Gastroesophageal sphincter (tissue), 4 donors: ENCODE results near the gene IFT172. TPM values are rescaled to one million over a fixed set of nuclear protein-coding genes. Genes with fewer than 3 reads are reported as not detected.

Source experiments
- ATAC-seq: fragments of 150-250 bp; one replicate; pipeline ENCODE4 v1.9.1; 2016; ENCODE audit warnings: mild to moderate bottlenecking, moderate library complexity
- H3K27ac ChIP-seq, 4 donors: fragments of 200-600 bp; sonication (generic) in 3 of 4; 1 replicate in 3 of 4; 2 replicates in 1 of 4; pipeline ENCODE4 v1.5.1; 2016 to 2019
- H3K27me3 ChIP-seq: fragments of 200-600 bp; sonication (generic); one replicate; pipeline ENCODE4 v1.5.1; 2019
- H3K36me3 ChIP-seq, 2 donors: fragments of 200-600 bp; sonication (generic); one replicate each; pipeline ENCODE4 v1.5.1; 2019; ENCODE audit warnings: control low read depth in 1 of 2
- H3K4me1 ChIP-seq, 3 donors: fragments of 200-600 bp; sonication (generic); 1 replicate in 2 of 3; 2 replicates in 1 of 3; pipeline ENCODE4 v1.5.1; 2016 to 2019; ENCODE audit warnings: control low read depth in 2 of 3
- H3K4me3 ChIP-seq, 2 donors: fragments of 200-600 bp; sonication (generic); one replicate each; pipeline ENCODE4 v1.5.1; 2019; ENCODE audit warnings: mild to moderate bottlenecking in 1 of 2, moderate library complexity in 1 of 2
- H3K9me3 ChIP-seq, 3 donors: fragments of 200-600 bp; sonication (generic); one replicate each; pipeline ENCODE4 v1.5.1; 2017 to 2019; ENCODE audit warnings: control low read depth in 2 of 3
- EP300 ChIP-seq: sonication (generic); formaldehyde crosslinking; IDR thresholded peaks from one replicate; pipeline ENCODE4 v1.6.1; 2017; ENCODE audit warnings: antibody characterized with exemption, mild to moderate bottlenecking
- POLR2A ChIP-seq, 2 donors: fragments of 450-650 bp; IDR thresholded peaks; one replicate each; pipeline ENCODE4 v1.6.1; 2017; ENCODE audit warnings: antibody characterized with exemption in 2 of 2, mild to moderate bottlenecking in 2 of 2, moderate library complexity in 1 of 2
- POLR2AphosphoS5 ChIP-seq: sonication (generic); formaldehyde crosslinking; IDR thresholded peaks from one replicate; pipeline ENCODE4 v1.6.1; 2017; ENCODE audit warnings: antibody characterized with exemption
- WGBS, 2 donors: methylation state at CpG; one replicate each; pipeline ENCODE4 v1.1.5; 2018; ENCODE audit warnings: low coverage in 1 of 2; 5-methylcytosine and 5-hydroxymethylcytosine counted together
- total RNA-seq, 4 donors: library from RNA; depleted of rRNA; stranded (reverse); fragments of >200 nt; gene quantifications; one replicate each; pipeline ENCODE4 v1.1.0, GENCODE V29; 2016
- TF ChIP-seq, protein P1 (sequence below), 4 experiments: fragments of 200-600 bp in 2 of 4; fragments of 450-650 bp in 2 of 4; sonication (generic) in 1 of 4; IDR thresholded peaks; one replicate each; pipeline ENCODE4 v1.5.1; 2017 to 2019; ENCODE audit warnings: antibody characterized with exemption in 4 of 4, mild to moderate bottlenecking in 2 of 4, moderate library complexity in 2 of 4

Gene IFT172
- total RNA-seq, 4 donors from 2014 or later: 17.9 to 34.8 (median 30.3) TPM

GRCh38 chr2:27421660-27422250 lies 67.8 kb downstream of the IFT172 start:
- Histone ChIP-seq H3K9me3 (no peaks in the 10 kb centered on the region), H3K27me3 (peaks cover 4% of the 10 kb centered on the region), H3K4me1 (no peaks in the 10 kb centered on the region), H3K36me3 (no peaks in the 10 kb centered on the region), H3K27ac (no peak overlapping the region), H3K4me3 (no peak overlapping the region)
- WGBS, 2 donors: 79 to 85% methylated on average over 4 of the region's 4 CpGs
- ATAC-seq: no peak
- no peak for TF ChIP-seq POLR2A (IDR thresholded peaks at IDR 0.05)
- TF ChIP-seq, protein P1, sequence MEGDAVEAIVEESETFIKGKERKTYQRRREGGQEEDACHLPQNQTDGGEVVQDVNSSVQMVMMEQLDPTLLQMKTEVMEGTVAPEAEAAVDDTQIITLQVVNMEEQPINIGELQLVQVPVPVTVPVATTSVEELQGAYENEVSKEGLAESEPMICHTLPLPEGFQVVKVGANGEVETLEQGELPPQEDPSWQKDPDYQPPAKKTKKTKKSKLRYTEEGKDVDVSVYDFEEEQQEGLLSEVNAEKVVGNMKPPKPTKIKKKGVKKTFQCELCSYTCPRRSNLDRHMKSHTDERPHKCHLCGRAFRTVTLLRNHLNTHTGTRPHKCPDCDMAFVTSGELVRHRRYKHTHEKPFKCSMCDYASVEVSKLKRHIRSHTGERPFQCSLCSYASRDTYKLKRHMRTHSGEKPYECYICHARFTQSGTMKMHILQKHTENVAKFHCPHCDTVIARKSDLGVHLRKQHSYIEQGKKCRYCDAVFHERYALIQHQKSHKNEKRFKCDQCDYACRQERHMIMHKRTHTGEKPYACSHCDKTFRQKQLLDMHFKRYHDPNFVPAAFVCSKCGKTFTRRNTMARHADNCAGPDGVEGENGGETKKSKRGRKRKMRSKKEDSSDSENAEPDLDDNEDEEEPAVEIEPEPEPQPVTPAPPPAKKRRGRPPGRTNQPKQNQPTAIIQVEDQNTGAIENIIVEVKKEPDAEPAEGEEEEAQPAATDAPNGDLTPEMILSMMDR (IDR thresholded peaks at IDR 0.05): no peak
- no peak for TF ChIP-seq EP300
- no peak for TF ChIP-seq POLR2AphosphoS5

GRCh38 chr2:27420996-27421395 lies 68.5 kb downstream of the IFT172 start:
- H3K36me3 ChIP-seq: no peaks in the 10 kb centered on the region
- H3K9me3 ChIP-seq: no peaks in the 10 kb centered on the region
- no peak for ATAC-seq
- H3K27me3 ChIP-seq: peaks cover 4% of the 10 kb centered on the region
- no peaks in the 10 kb centered on the region for H3K4me1 ChIP-seq
- H3K27ac ChIP-seq: no peak overlapping the region
- H3K4me3 ChIP-seq: no peak overlapping the region
- TF ChIP-seq POLR2A (IDR thresholded peaks at IDR 0.05) (no peak), EP300 (no peak), POLR2AphosphoS5 (no peak)
- TF ChIP-seq, protein P1 (IDR thresholded peaks at IDR 0.05): no peak

GRCh38 chr2:27416151-27416550 lies 73.4 kb downstream of the IFT172 start:
- Histone ChIP-seq H3K27ac (no peak overlapping the region), H3K4me1 (no peaks in the 10 kb centered on the region), H3K36me3 (no peaks in the 10 kb centered on the region), H3K9me3 (no peaks in the 10 kb centered on the region), H3K27me3 (peaks cover 4% of the 10 kb centered on the region), H3K4me3 (no peak overlapping the region)
- no peak for TF ChIP-seq EP300
- no peak for TF ChIP-seq POLR2A (IDR thresholded peaks at IDR 0.05)
- no peak for TF ChIP-seq POLR2AphosphoS5
- TF ChIP-seq, protein P1 (IDR thresholded peaks at IDR 0.05): no peak
- ATAC-seq: no peak
- no CpG with 5 or more reads among the region's 6 CpGs for WGBS, 2 donors

DNA sequence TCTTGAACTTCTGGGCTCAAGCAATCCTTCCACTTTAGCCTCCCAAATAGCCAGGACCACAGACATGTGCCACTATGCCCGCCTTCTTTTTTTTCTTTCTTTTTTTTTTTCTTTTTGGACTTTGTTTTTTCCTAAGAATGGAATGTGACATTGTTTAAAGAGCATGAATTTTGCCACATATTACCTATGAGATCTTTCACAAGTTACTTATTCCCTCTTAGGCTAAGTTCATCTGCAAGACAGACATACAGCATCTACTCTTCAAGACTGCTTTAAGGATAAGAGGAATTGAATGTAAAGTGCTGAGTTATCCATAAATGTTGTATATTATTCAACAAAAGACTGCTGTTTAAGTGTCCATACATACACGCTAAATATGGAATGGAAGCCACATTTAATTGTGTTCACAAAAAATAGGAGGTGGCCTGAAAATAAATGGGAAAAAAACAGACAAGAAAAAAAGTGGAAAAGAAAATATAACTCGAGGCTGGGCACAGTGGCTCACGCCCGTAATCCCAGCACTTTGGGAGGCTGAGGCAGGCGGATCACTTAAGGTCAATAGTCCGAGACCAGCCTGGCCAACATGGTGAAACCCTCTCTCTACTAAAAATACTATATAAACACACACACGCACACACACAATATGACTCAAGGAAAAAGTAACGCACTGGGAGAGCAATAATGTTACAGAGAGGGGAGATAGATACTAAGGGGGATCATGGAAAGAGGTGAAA lies 77.0 kb downstream of the IFT172 start:
- 67 to 90% methylated on average over 5 to 9 of the region's 9 CpGs for WGBS, 2 donors
- H3K9me3 ChIP-seq: no peaks in the 10 kb centered on the region
- H3K27me3 ChIP-seq: peaks cover 3% of the 10 kb centered on the region
- no peak overlapping the region for H3K4me3 ChIP-seq
- peaks cover 0 to 21% (median 11%) of the 10 kb centered on the region in 3 donors for H3K4me1 ChIP-seq
- no peak for ATAC-seq
- no peak overlapping the region for H3K27ac ChIP-seq
- no peaks in the 10 kb centered on the region for H3K36me3 ChIP-seq
- TF ChIP-seq POLR2A (IDR thresholded peaks at IDR 0.05) (no peak), EP300 (no peak), POLR2AphosphoS5 (no peak)
- TF ChIP-seq, protein P1 (IDR thresholded peaks at IDR 0.05): no peak
